ENCODE measurements around the gene MCF2L2. TPM values are rescaled to one million over a fixed set of nuclear protein-coding genes. Genes with fewer than 3 reads are reported as not detected.

The MCF2L2 gene
- polyA plus RNA-seq, 1 donor from 2014 or later, result 9.3 TPM

DNA sequence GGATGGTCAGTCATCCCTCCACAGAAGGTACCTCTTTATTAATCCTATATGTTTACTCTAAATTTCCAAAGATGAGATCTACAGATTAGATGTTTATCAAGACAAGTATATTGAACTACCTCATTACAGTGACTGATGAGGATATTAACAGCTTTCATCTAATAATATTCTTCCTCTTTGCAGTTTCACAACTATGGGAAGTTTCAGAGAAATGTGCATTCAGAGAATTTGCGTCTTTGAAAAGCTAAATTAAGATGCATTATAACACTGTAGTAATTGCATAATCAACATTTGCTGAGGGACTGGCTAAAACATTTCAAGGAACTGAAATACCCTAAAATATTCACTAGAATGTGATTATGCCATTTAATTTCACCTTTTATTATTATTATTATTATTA, 46.7 kb downstream of the MCF2L2 start:
- H2AFZ ChIP-seq (ENCODE audit: low read depth, low read length), result no peak overlapping the region
- no peaks in the 10 kb centered on the region for H3K9me2 ChIP-seq (ENCODE audit: insufficient read depth, low read length)
- H3F3A ChIP-seq (ENCODE audit: insufficient read depth, low read length, poor library complexity, severe bottlenecking), result no peaks in the 10 kb centered on the region
- no peaks in the 10 kb centered on the region for H3K27me3 ChIP-seq (ENCODE audit: insufficient read depth, low read depth, low read length)
- no peak overlapping the region for H3K27ac ChIP-seq (ENCODE audit: low read length)
- no peak overlapping the region for H3K9ac ChIP-seq (ENCODE audit: low read length)
- no peaks in the 10 kb centered on the region for H3K79me2 ChIP-seq (replicated peaks; ENCODE audit: insufficient read depth, low read length)
- H3K9me3 ChIP-seq (ENCODE audit: low read length), result no peaks in the 10 kb centered on the region
- H4K20me1 ChIP-seq (ENCODE audit: insufficient read depth), result no peaks in the 10 kb centered on the region
- no peaks in the 10 kb centered on the region for H3K36me3 ChIP-seq (ENCODE audit: insufficient read depth, low read length)
- no peak overlapping the region for H3K4me3 ChIP-seq (ENCODE audit: low read length)
- TF ChIP-seq RAD21 (conservative IDR thresholded peaks at IDR 0.05), result no peak
- TF ChIP-seq, protein P1, sequence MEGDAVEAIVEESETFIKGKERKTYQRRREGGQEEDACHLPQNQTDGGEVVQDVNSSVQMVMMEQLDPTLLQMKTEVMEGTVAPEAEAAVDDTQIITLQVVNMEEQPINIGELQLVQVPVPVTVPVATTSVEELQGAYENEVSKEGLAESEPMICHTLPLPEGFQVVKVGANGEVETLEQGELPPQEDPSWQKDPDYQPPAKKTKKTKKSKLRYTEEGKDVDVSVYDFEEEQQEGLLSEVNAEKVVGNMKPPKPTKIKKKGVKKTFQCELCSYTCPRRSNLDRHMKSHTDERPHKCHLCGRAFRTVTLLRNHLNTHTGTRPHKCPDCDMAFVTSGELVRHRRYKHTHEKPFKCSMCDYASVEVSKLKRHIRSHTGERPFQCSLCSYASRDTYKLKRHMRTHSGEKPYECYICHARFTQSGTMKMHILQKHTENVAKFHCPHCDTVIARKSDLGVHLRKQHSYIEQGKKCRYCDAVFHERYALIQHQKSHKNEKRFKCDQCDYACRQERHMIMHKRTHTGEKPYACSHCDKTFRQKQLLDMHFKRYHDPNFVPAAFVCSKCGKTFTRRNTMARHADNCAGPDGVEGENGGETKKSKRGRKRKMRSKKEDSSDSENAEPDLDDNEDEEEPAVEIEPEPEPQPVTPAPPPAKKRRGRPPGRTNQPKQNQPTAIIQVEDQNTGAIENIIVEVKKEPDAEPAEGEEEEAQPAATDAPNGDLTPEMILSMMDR (IDR thresholded peaks at IDR 0.05; ENCODE audit: poor library complexity, severe bottlenecking), result no peak
- TF ChIP-seq, protein P2, sequence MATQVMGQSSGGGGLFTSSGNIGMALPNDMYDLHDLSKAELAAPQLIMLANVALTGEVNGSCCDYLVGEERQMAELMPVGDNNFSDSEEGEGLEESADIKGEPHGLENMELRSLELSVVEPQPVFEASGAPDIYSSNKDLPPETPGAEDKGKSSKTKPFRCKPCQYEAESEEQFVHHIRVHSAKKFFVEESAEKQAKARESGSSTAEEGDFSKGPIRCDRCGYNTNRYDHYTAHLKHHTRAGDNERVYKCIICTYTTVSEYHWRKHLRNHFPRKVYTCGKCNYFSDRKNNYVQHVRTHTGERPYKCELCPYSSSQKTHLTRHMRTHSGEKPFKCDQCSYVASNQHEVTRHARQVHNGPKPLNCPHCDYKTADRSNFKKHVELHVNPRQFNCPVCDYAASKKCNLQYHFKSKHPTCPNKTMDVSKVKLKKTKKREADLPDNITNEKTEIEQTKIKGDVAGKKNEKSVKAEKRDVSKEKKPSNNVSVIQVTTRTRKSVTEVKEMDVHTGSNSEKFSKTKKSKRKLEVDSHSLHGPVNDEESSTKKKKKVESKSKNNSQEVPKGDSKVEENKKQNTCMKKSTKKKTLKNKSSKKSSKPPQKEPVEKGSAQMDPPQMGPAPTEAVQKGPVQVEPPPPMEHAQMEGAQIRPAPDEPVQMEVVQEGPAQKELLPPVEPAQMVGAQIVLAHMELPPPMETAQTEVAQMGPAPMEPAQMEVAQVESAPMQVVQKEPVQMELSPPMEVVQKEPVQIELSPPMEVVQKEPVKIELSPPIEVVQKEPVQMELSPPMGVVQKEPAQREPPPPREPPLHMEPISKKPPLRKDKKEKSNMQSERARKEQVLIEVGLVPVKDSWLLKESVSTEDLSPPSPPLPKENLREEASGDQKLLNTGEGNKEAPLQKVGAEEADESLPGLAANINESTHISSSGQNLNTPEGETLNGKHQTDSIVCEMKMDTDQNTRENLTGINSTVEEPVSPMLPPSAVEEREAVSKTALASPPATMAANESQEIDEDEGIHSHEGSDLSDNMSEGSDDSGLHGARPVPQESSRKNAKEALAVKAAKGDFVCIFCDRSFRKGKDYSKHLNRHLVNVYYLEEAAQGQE (IDR thresholded peaks at IDR 0.05; ENCODE audit: borderline replicate concordance), result no peak
- no peak for TF ChIP-seq SMC3 (conservative IDR thresholded peaks at IDR 0.05; ENCODE audit: poor library complexity)
- TF ChIP-seq EZH2 (IDR thresholded peaks at IDR 0.05; ENCODE audit: borderline replicate concordance, insufficient read depth, low read length, poor library complexity, severe bottlenecking), result no peak
- TF ChIP-seq POLR2AphosphoS5 (IDR thresholded peaks at IDR 0.05), result no peak
- no peak for TF ChIP-seq TAF1 (IDR thresholded peaks at IDR 0.05; ENCODE audit: low read depth)
- no peak for TF ChIP-seq EP300 (conservative IDR thresholded peaks at IDR 0.05; ENCODE audit: poor library complexity, severe bottlenecking)
- TF ChIP-seq MXI1 (conservative IDR thresholded peaks at IDR 0.05; ENCODE audit: poor library complexity, severe bottlenecking), result no peak
- H3K4me2 ChIP-seq (ENCODE audit: low read length), result no peak overlapping the region

DNA sequence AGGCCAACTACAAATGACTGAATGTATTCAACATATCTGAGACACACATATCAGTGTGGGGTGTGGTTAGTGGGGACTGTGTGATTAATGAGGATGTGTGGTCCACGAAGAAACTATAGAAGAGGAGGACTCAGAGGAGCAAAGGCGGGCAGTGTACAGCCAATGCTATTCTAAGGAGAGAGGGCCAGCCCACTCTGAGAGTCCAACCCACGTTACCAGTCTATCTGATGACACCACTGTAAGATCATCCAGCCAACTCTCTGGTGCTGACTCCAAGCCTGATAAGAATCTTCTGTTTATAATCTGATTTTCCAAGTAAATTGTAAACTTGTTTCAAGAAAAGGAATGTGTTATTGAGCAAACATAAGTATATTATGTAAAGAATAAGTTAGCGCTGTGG, 47.2 kb downstream of the MCF2L2 start:
- Histone ChIP-seq H3K4me3 (ENCODE audit: low read length) (no peak overlapping the region), H3K9me2 (ENCODE audit: insufficient read depth, low read length) (no peaks in the 10 kb centered on the region), H3K27ac (ENCODE audit: low read length) (no peak overlapping the region), H2AFZ (ENCODE audit: low read depth, low read length) (no peak overlapping the region), H3F3A (ENCODE audit: insufficient read depth, low read length, poor library complexity, severe bottlenecking) (no peaks in the 10 kb centered on the region), H3K9me3 (ENCODE audit: low read length) (no peaks in the 10 kb centered on the region), H3K27me3 (ENCODE audit: insufficient read depth, low read depth, low read length) (no peaks in the 10 kb centered on the region), H3K36me3 (ENCODE audit: insufficient read depth, low read length) (no peaks in the 10 kb centered on the region), H3K79me2 (replicated peaks; ENCODE audit: insufficient read depth, low read length) (no peaks in the 10 kb centered on the region), H3K9ac (ENCODE audit: low read length) (no peak overlapping the region), H3K4me2 (ENCODE audit: low read length) (no peak overlapping the region), H4K20me1 (ENCODE audit: insufficient read depth) (no peaks in the 10 kb centered on the region)
- TF ChIP-seq MXI1 (conservative IDR thresholded peaks at IDR 0.05; ENCODE audit: poor library complexity, severe bottlenecking), result no peak
- no peak for TF ChIP-seq SMC3 (conservative IDR thresholded peaks at IDR 0.05; ENCODE audit: poor library complexity)
- TF ChIP-seq RAD21 (conservative IDR thresholded peaks at IDR 0.05), result no peak
- TF ChIP-seq TAF1 (IDR thresholded peaks at IDR 0.05; ENCODE audit: low read depth), result no peak
- TF ChIP-seq, protein P2 (IDR thresholded peaks at IDR 0.05; ENCODE audit: borderline replicate concordance), result no peak
- TF ChIP-seq POLR2AphosphoS5 (IDR thresholded peaks at IDR 0.05), result no peak
- TF ChIP-seq, protein P1 (IDR thresholded peaks at IDR 0.05; ENCODE audit: poor library complexity, severe bottlenecking), result no peak
- TF ChIP-seq EZH2 (IDR thresholded peaks at IDR 0.05; ENCODE audit: borderline replicate concordance, insufficient read depth, low read length, poor library complexity, severe bottlenecking), result no peak
- no peak for TF ChIP-seq EP300 (conservative IDR thresholded peaks at IDR 0.05; ENCODE audit: poor library complexity, severe bottlenecking)
